HepG2 (cell line): ENCODE measurements around the gene PPP1R16B. TPM values are rescaled to one million over a fixed set of nuclear protein-coding genes. Genes with fewer than 3 reads are reported as not detected.

Experiments
- ATAC-seq: fragments of 200-7000 bp; cut with Tn5 transposase; 3 replicates; pipeline ENCODE4 v1.9.1; 2020; ENCODE audit warnings: mild to moderate bottlenecking, moderate library complexity
- BruUV-seq: library from RNA; stranded (reverse); fragments of 400-500 nt; replicated peaks from 2 replicates; lab custom pipeline; 2021; lab: Mats Ljungman, UMichigan
- CTCF ChIA-PET: fragments of 300-600 bp; formaldehyde crosslinking; extraction: SDS; loops from one replicate; lab custom pipeline; 2021; ENCODE audit warnings: low total read pairs, inconsistent platforms, low intra/inter-chr PET ratio; lab: Yijun Ruan, JAX
- POLR2A ChIA-PET: fragments of 350-600 bp; sonication (Branson Sonifier 250); formaldehyde crosslinking; loops from one replicate; lab custom pipeline; 2020; ENCODE audit warnings: antibody characterized with exemption, inconsistent platforms; lab: Yijun Ruan, JAX
- DNase-seq: peaks from one replicate; pipeline ENCODE4 v3.0.0-alpha.2; 2015; ENCODE audit warnings: low spot score
- FAIRE-seq: peaks from 3 replicates; lab custom pipeline; 2011; peaks lifted over from hg19 to GRCh38; lab: Jason Lieb, UNC
- H2AFZ ChIP-seq: one replicate; pipeline ENCODE4 v1.6.1; 2011; ENCODE audit warnings: low read length, inconsistent platforms
- H3K27ac ChIP-seq: fragments of 300-600 bp; 3 replicates; pipeline ENCODE4 v1.8.0; 2011; ENCODE audit warnings: mixed run types, mild to moderate bottlenecking, mixed read lengths, low read length, inconsistent platforms; ENCODE audit not compliant: insufficient read depth; ENCODE audit errors: extremely low read length
- H3K27me3 ChIP-seq, 2 experiments: fragments of 200-600 bp in 1 of 2; 2 replicates in 1 of 2; 3 replicates in 1 of 2; pipeline versions ENCODE4 v1.6.0 to v1.8.0; 2011; ENCODE audit warnings: low read length in 2 of 2, mild to moderate bottlenecking in 2 of 2, moderate library complexity in 2 of 2, inconsistent platforms in 1 of 2; ENCODE audit not compliant: insufficient read depth in 2 of 2, control insufficient read depth in 1 of 2
- H3K36me3 ChIP-seq, 2 experiments: fragments of 200-600 bp in 1 of 2; replicated peaks in 1 of 2; 2 replicates in 1 of 2; 3 replicates in 1 of 2; pipeline versions ENCODE4 v1.5.1 to v1.8.0; 2011; ENCODE audit warnings: low read length in 2 of 2, inconsistent platforms in 1 of 2; ENCODE audit not compliant: insufficient read depth in 2 of 2, control insufficient read depth in 1 of 2
- H3K4me1 ChIP-seq: 2 replicates; pipeline ENCODE4 v1.5.1; 2012; ENCODE audit warnings: low read length, inconsistent platforms; ENCODE audit not compliant: insufficient read depth
- H3K4me2 ChIP-seq: 2 replicates; pipeline ENCODE4 v1.6.0; 2011; ENCODE audit warnings: low read depth, low read length, inconsistent platforms
- H3K4me3 ChIP-seq, 3 experiments: fragments of 200-600 bp in 1 of 3; sonication (generic), shearing (Covaris generic) in 1 of 3; replicated peaks in 1 of 3; 2 replicates each; pipeline ENCODE4 v1.5.1; 2011 to 2016; ENCODE audit warnings: low read length in 3 of 3, inconsistent platforms in 2 of 3, low read depth in 2 of 3, mild to moderate bottlenecking in 2 of 3, control low read depth in 1 of 3, mixed read lengths in 1 of 3; ENCODE audit not compliant: insufficient read depth in 1 of 3
- H3K79me2 ChIP-seq: one replicate; pipeline ENCODE4 v1.6.1; 2011; ENCODE audit warnings: low read length, inconsistent platforms; ENCODE audit not compliant: insufficient read depth
- H3K9ac ChIP-seq: 2 replicates; pipeline ENCODE4 v1.6.0; 2011; ENCODE audit warnings: mild to moderate bottlenecking, low read depth, low read length, inconsistent platforms; ENCODE audit not compliant: insufficient read depth
- H3K9me3 ChIP-seq: 2 replicates; pipeline ENCODE4 v1.5.1; 2012; ENCODE audit warnings: mild to moderate bottlenecking, low read length
- H4K20me1 ChIP-seq: 2 replicates; pipeline ENCODE4 v1.6.0; 2011; ENCODE audit warnings: inconsistent platforms, mild to moderate bottlenecking, low read length, moderate library complexity; ENCODE audit not compliant: insufficient read depth
- CERS6 ChIP-seq: sonication (generic); formaldehyde crosslinking; IDR thresholded peaks from 2 replicates; pipeline ENCODE4 v1.5.0; 2020; ENCODE audit warnings: missing genetic modification reagents
- EEA1 ChIP-seq: sonication (generic); formaldehyde crosslinking; IDR thresholded peaks from 2 replicates; pipeline ENCODE4 v1.5.1; 2020; ENCODE audit warnings: mild to moderate bottlenecking, missing genetic modification reagents, borderline replicate concordance
- HNRNPL ChIP-seq: fragments of 200-400 bp; formaldehyde crosslinking; IDR thresholded peaks from 2 replicates; pipeline ENCODE4 v1.6.1; 2017; ENCODE audit warnings: mild to moderate bottlenecking, low read depth, low read length
- MTA3 ChIP-seq: sonication (generic); formaldehyde crosslinking; IDR thresholded peaks from 2 replicates; pipeline ENCODE4 v1.4.0; 2020; ENCODE audit warnings: missing genetic modification reagents
- SCMH1 ChIP-seq: sonication (generic); formaldehyde crosslinking; IDR thresholded peaks from 2 replicates; pipeline ENCODE4 v1.9.0; 2021; ENCODE audit warnings: missing genetic modification reagents, mild to moderate bottlenecking, borderline replicate concordance
- SNAI1 ChIP-seq: sonication (generic); formaldehyde crosslinking; IDR thresholded peaks from 2 replicates; pipeline ENCODE4 v1.5.0; 2020; ENCODE audit warnings: mild to moderate bottlenecking, missing genetic modification reagents, borderline replicate concordance
- SNRNP70 ChIP-seq: fragments of 200-400 bp; formaldehyde crosslinking; IDR thresholded peaks from 2 replicates; pipeline ENCODE4 v1.6.1; 2017; ENCODE audit warnings: mild to moderate bottlenecking, low read depth, low read length, moderate library complexity
- SP140L ChIP-seq: sonication (generic); formaldehyde crosslinking; IDR thresholded peaks from 2 replicates; pipeline ENCODE4 v1.4.0; 2020; ENCODE audit warnings: missing genetic modification reagents, borderline replicate concordance
- TGIF2 ChIP-seq: IDR thresholded peaks from 2 replicates; pipeline ENCODE4 v1.6.1; 2016; ENCODE audit warnings: control low read depth, missing compliant biosample characterization
- ZC3H4 ChIP-seq: sonication (generic); formaldehyde crosslinking; IDR thresholded peaks from 2 replicates; pipeline ENCODE4 v1.4.0; 2020; ENCODE audit warnings: missing genetic modification reagents, borderline replicate concordance
- ZSCAN5A ChIP-seq: sonication (generic); formaldehyde crosslinking; IDR thresholded peaks from 2 replicates; pipeline ENCODE4 v1.8.0; 2022; ENCODE audit warnings: mild to moderate bottlenecking, missing genetic modification reagents, borderline replicate concordance
- WGBS: methylation state at CpG from one replicate; pipeline ENCODE4 v1.1.6; 2017; ENCODE audit warnings: low lambda C conversion rate; 5-methylcytosine and 5-hydroxymethylcytosine counted together
- in situ Hi-C: cut with HindIII; loops from 2 replicates; pipeline ENCODE4 v1.10.0; 2017; ENCODE audit warnings: low pct_unique_long_range_greater_than_20kb; ENCODE audit not compliant: extremely low pct_ligation_motif_present
- intact Hi-C: fragments of 100-400 bp; cut with micrococcal nuclease; formaldehyde crosslinking; loops from one replicate; pipeline ENCODE4 v1.10.0; 2022; ENCODE audit not compliant: unreplicated experiment
- polyA plus RNA-seq, 8 experiments: library from polyadenylated mRNA; depleted of rRNA in 3 of 8; stranded (reverse) in 7 of 8; unstranded in 1 of 8; fragments of >200 nt; fragmentation: Illumina TruSeq in 4 of 8; extraction: Trizol in 4 of 8; gene quantifications; 2 replicates each; pipeline versions ENCODE4 v1.2.1 to v1.2.3, GENCODE V29; 2011 to 2016; ENCODE audit warnings: low read depth in 4 of 8, missing spikeins in 1 of 8, mixed read lengths in 1 of 8; ENCODE audit not compliant: insufficient read depth in 1 of 8
- total RNA-seq, 5 experiments: library from RNA; depleted of rRNA; stranded (reverse); fragments of >200 nt; fragmentation: Illumina TruSeq; extraction: Trizol; gene quantifications; 2 replicates each; pipeline ENCODE4 v1.2.3, GENCODE V29; 2016; ENCODE audit warnings: low read depth in 1 of 5

The PPP1R16B gene
- total and polyA plus RNA-seq, 2 of the 13 experiments (the other 11 are each of a cell fraction or from before 2014, with no cell fraction given), result 0.02 to 0.11 TPM

- Histone ChIP-seq H3K79me2 (no peaks in the 10 kb centered on the region), H3K4me2 (no peak overlapping the region), H3K4me3 (no peak overlapping the region), H3K27ac (no peak overlapping the region), H3K9ac (no peak overlapping the region), H3K9me3 (no peaks in the 10 kb centered on the region), H3K27me3 (no peaks in the 10 kb centered on the region), H3K4me1 (peaks cover 8% of the 10 kb centered on the region), H4K20me1 (no peaks in the 10 kb centered on the region), H2AFZ (no peak overlapping the region), H3K36me3 (peaks cover 22 to 84% of the 10 kb centered on the region in 2 experiments)
- ATAC-seq (no peak), FAIRE-seq (no peak), DNase-seq (no peak)
- BruUV-seq, result no TSS peak
- POLR2A ChIA-PET, result no interaction called here
- CTCF ChIA-PET, result no interaction called here
- WGBS, result 97% methylated on average over 13 of the region's 13 CpGs
- TF ChIP-seq EEA1 (CRISPR knock-in tag) (no peak), MTA3 (CRISPR knock-in tag) (no peak), SNRNP70 (no peak), SCMH1 (CRISPR knock-in tag) (no peak), ZSCAN5A (CRISPR knock-in tag) (no peak), SP140L (no peak), SNAI1 (CRISPR knock-in tag) (no peak), HNRNPL (no peak), CERS6 (no peak), TGIF2 (CRISPR knock-in tag) (no peak), ZC3H4 (no peak)
- in situ Hi-C loops (no loop called here), intact Hi-C loops (no loop called here)
These were observed 35.9 kb upstream of the PPP1R16B start for GRCh38 chr20:38769376-38770295.
